Stomach (tissue), 9 donors: ENCODE measurements around the gene TGFBR2. TPM values are rescaled to one million over a fixed set of nuclear protein-coding genes. Genes with fewer than 3 reads are reported as not detected.

Experiments used
- DNase-seq, 2 donors: peaks; one replicate each; pipeline versions ENCODE4 v3.0.0 to v3.0.0-alpha.2; 2013 to 2019
- H3K27ac ChIP-seq, 5 donors: fragments of 200-600 bp in 4 of 5; sonication (generic) in 4 of 5; one replicate each; pipeline ENCODE4 v1.5.1; 2013 to 2019; ENCODE audit warnings: mild to moderate bottlenecking in 1 of 5, moderate library complexity in 1 of 5
- H3K27me3 ChIP-seq, 3 donors: fragments of 200-600 bp; sonication (generic); one replicate each; pipeline ENCODE4 v1.5.1; 2017 to 2019; ENCODE audit warnings: mixed run types in 1 of 3
- H3K36me3 ChIP-seq, 4 donors: fragments of 200-600 bp; sonication (generic); 1 replicate in 3 of 4; 2 replicates in 1 of 4; pipeline ENCODE4 v1.5.1; 2016 to 2019
- H3K4me1 ChIP-seq, 4 donors: fragments of 200-600 bp; sonication (generic); one replicate each; pipeline ENCODE4 v1.5.1; 2016 to 2019
- H3K4me3 ChIP-seq, 4 donors: fragments of 200-600 bp; sonication (generic) in 3 of 4; one replicate each; pipeline ENCODE4 v1.5.1; 2016 to 2019; ENCODE audit warnings: mild to moderate bottlenecking in 1 of 4
- H3K9me3 ChIP-seq, 4 donors: fragments of 200-600 bp; sonication (generic); one replicate each; pipeline ENCODE4 v1.5.1; 2016 to 2019
- EP300 ChIP-seq: sonication (generic); formaldehyde crosslinking; IDR thresholded peaks from one replicate; pipeline ENCODE4 v1.6.1; 2017; ENCODE audit warnings: antibody characterized with exemption
- POLR2A ChIP-seq, 4 donors: fragments of 450-650 bp; IDR thresholded peaks; one replicate each; pipeline ENCODE4 v1.6.1; 2016; ENCODE audit warnings: antibody characterized with exemption in 4 of 4, control low read depth in 2 of 4, mild to moderate bottlenecking in 1 of 4, moderate library complexity in 1 of 4
- POLR2AphosphoS5 ChIP-seq, 3 donors: sonication (generic); formaldehyde crosslinking; IDR thresholded peaks; one replicate each; pipeline ENCODE4 v1.6.1; 2016; ENCODE audit warnings: antibody characterized with exemption in 3 of 3
- WGBS, 5 donors: extraction: QIAGEN DNeasy Blood & Tissue Kit in 3 of 5; methylation state at CpG; one replicate each; pipeline versions ENCODE4 v1.1.5 to v1.1.7; 2013 to 2018; 5-methylcytosine and 5-hydroxymethylcytosine counted together
- intact Hi-C: fragments of 100-400 bp; cut with DNase I; formaldehyde crosslinking; loops from one replicate; pipeline ENCODE4 v1.15.1; 2023; ENCODE audit warnings: low total_unique reads
- polyA plus RNA-seq, 3 donors: library from polyadenylated mRNA; stranded (reverse); fragments of 200-250 nt; gene quantifications; one replicate each; pipeline ENCODE4 v1.2.3, GENCODE V29; 2013
- total RNA-seq, 5 donors: library from RNA; depleted of rRNA; stranded (reverse); fragments of >200 nt; gene quantifications; one replicate each; pipeline versions ENCODE4 v1.1.0 to v1.2.3, GENCODE V29; 2014 to 2016
- TF ChIP-seq, protein P1 (sequence below), 7 experiments: fragments of 450-650 bp in 4 of 7; fragments of 200-600 bp in 3 of 7; sonication (generic) in 3 of 7; IDR thresholded peaks; one replicate each; pipeline ENCODE4 v1.5.1; 2016 to 2019; ENCODE audit warnings: antibody characterized with exemption in 7 of 7, control low read depth in 2 of 7, mild to moderate bottlenecking in 1 of 7
- donor health status: healthy with polysubstance abuse.
- donor health status: Bipolar disorder and iron deficiency.
- donor health status: healthy.

TGFBR2 gene
- total and polyA plus RNA-seq, 8 donors = 13.7 to 115 (median 66.3) TPM

DNA sequence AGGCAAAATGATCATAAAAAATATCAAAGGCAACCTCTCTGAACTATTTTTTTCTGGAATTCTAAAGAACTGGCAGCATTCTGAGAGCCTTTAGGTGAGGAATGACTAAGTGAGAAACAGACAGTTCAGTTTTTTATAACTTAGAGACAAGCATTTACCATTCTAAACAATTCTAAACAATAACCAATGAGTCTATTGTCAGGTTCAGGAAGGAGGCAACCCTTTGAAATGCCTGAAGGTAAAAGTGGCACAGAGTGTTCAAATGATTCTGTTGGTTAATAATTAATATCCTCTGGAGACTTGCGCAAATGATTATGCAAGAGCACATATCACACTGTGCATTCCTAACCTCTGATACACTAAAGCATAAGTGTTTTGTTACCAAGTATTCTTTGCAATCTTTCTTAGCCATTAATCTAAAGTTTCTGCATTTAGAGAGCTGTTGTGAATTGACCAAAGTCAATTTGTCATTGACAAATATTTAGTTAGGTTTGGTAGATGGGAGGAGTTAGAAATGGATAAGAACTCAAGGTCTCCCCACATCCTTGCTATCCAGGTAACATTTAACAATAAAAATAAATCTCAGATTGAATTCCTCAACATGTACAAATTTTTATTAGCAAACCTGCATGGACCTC lies 9.2 kb upstream of the TGFBR2 start:
- no peaks in the 10 kb centered on the region for H3K27me3 ChIP-seq
- peaks cover 9 to 42% (median 20%) of the 10 kb centered on the region in 4 donors for H3K4me1 ChIP-seq
- DNase-seq = peak in 1 of 2 donors; percentile 88
- H3K36me3 ChIP-seq = no peaks in the 10 kb centered on the region
- H3K9me3 ChIP-seq = no peaks in the 10 kb centered on the region
- intact Hi-C loops = no loop called here
- WGBS, 5 donors = 26 to 50% (median 43%) methylated on average over 1 of the region's 1 CpG
- peak overlapping the region in 4 of 5 donors; percentile 73 to 84 (median 76) for H3K27ac ChIP-seq
- no peak for TF ChIP-seq POLR2A (IDR thresholded peaks at IDR 0.05)
- TF ChIP-seq POLR2AphosphoS5 (IDR thresholded peaks at IDR 0.05) = peak; percentile 62 to 89 (median 79)
- H3K4me3 ChIP-seq = no peak overlapping the region

DNA sequence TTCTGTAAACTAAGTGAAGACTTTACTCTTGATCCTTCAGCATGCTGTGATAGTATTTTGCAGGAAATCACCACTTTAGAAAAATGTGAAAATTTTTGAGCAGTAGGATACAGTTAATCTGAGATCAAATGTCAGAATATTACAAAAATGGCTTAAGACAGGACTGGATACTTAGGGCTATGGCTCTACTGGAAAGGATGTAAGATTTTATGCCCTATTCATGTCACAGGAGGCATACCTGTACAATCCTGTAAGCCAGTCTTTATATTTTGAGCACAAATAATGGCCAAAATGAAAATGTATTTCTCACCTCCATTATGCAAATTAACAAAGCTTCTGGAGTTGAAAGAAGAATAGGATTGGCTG lies 8.6 kb upstream of the TGFBR2 start:
- intact Hi-C loops = no loop called here

DNA sequence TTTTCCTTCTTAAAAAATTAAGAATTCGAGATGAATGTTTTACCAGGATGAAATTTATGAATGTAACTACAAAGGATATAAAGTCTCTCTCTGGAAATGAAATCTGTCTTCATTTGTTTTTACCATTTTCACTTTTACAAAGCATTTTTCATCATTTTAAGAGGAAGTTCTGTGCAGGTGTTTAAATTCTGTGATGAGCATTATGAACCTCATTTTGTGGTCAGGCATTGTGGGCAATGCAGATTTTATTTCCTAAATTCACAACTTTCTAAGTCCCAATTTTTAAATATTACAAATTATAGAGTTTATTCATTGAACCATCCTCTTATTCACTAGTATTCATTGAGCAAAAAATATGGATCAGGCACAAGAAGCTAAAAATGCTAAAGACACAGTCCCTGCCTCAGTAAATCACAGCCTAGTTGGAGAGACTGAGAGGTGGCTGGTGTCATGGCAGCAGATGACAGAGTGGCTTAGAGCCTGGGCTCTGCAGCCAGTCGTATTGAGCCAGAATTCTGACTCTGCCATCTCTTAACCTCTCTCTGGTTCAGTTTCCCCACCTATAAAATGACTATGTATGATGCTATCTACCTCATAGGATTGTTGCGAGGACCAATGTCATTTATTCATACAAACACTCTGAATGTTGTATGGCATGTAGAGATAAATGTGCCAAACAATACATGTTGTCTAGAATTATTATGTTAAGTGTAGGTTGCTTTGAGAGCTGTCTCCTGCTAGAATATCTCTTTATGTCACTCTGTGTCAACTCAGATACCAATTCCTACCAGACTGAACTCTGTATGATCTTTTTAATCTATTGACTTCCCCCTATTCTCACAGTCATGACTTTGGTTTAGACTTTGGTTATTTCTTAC lies 7.5 kb upstream of the TGFBR2 start:
- no peak overlapping the region for H3K4me3 ChIP-seq
- TF ChIP-seq, protein P1, sequence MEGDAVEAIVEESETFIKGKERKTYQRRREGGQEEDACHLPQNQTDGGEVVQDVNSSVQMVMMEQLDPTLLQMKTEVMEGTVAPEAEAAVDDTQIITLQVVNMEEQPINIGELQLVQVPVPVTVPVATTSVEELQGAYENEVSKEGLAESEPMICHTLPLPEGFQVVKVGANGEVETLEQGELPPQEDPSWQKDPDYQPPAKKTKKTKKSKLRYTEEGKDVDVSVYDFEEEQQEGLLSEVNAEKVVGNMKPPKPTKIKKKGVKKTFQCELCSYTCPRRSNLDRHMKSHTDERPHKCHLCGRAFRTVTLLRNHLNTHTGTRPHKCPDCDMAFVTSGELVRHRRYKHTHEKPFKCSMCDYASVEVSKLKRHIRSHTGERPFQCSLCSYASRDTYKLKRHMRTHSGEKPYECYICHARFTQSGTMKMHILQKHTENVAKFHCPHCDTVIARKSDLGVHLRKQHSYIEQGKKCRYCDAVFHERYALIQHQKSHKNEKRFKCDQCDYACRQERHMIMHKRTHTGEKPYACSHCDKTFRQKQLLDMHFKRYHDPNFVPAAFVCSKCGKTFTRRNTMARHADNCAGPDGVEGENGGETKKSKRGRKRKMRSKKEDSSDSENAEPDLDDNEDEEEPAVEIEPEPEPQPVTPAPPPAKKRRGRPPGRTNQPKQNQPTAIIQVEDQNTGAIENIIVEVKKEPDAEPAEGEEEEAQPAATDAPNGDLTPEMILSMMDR (IDR thresholded peaks at IDR 0.05) = no peak
- TF ChIP-seq EP300 (no peak), POLR2AphosphoS5 (IDR thresholded peaks at IDR 0.05) (no peak), POLR2A (IDR thresholded peaks at IDR 0.05) (no peak)
- DNase-seq = no peak
- 83 to 91% (median 86%) methylated on average over 3 of the region's 3 CpGs for WGBS, 5 donors
- no peaks in the 10 kb centered on the region for H3K27me3 ChIP-seq
- intact Hi-C loops = no loop called here
- peak overlapping the region in 3 of 5 donors; percentile 73 to 84 (median 78) for H3K27ac ChIP-seq
- no peaks in the 10 kb centered on the region for H3K36me3 ChIP-seq
- H3K9me3 ChIP-seq = no peaks in the 10 kb centered on the region
- H3K4me1 ChIP-seq = peaks cover 9 to 42% (median 22%) of the 10 kb centered on the region in 4 donors

More for the DNA sequence above, 8.6 kb upstream of the TGFBR2 start:
- H3K27me3 ChIP-seq = no peaks in the 10 kb centered on the region
- DNase-seq = no peak
- H3K4me3 ChIP-seq = no peak overlapping the region
- peaks cover 9 to 42% (median 20%) of the 10 kb centered on the region in 4 donors for H3K4me1 ChIP-seq
- TF ChIP-seq, protein P1 (IDR thresholded peaks at IDR 0.05) = no peak
- TF ChIP-seq EP300 = no peak
- TF ChIP-seq POLR2AphosphoS5 (IDR thresholded peaks at IDR 0.05) = no peak
- TF ChIP-seq POLR2A (IDR thresholded peaks at IDR 0.05) = no peak
- no peaks in the 10 kb centered on the region for H3K36me3 ChIP-seq
- H3K9me3 ChIP-seq = no peaks in the 10 kb centered on the region
- H3K27ac ChIP-seq = peak overlapping the region in 4 of 5 donors; percentile 60 to 84 (median 76)

DNA sequence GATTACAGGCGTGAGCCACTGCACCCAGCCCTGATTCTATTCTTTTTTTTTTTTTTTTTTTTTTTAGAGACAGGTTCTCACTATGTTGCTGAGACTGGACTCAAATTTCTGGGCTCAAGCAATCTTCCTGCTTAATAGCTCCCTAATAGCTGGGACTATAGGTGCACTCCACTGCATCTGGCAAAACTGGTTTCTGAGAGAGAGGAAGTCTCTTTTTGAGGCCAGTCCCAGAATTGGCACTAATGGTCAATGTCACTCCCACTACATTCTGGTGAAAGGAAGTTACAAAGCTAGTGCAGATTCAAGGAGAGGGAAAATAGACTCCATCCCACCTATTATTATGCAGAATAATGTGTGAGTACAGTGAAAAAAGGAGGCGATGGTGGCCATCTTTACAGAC lies 5.8 kb upstream of the TGFBR2 start:
- WGBS, 5 donors = 65 to 91% (median 77%) methylated on average over 2 of the region's 2 CpGs
- TF ChIP-seq EP300 (no peak), POLR2AphosphoS5 (IDR thresholded peaks at IDR 0.05) (no peak), POLR2A (IDR thresholded peaks at IDR 0.05) (no peak)
- TF ChIP-seq, protein P1 (IDR thresholded peaks at IDR 0.05) = no peak
- H3K9me3 ChIP-seq = no peaks in the 10 kb centered on the region
- no peaks in the 10 kb centered on the region for H3K36me3 ChIP-seq
- peaks cover 14 to 55% (median 32%) of the 10 kb centered on the region in 4 donors for H3K4me1 ChIP-seq
- no peak overlapping the region for H3K4me3 ChIP-seq
- peak overlapping the region in 2 of 5 donors; percentile 44 to 78 for H3K27ac ChIP-seq
- H3K27me3 ChIP-seq = no peaks in the 10 kb centered on the region
- intact Hi-C loops = no loop called here
- peak in 1 of 2 donors; percentile 46 for DNase-seq
